ENCODE results near the gene UQCRQ. TPM values are rescaled to one million over a fixed set of nuclear protein-coding genes. Genes with fewer than 3 reads are reported as not detected.
"Not testable (repeated sequence)": the region's sequence is repeated elsewhere in the genome, so short reads cannot be mapped to it uniquely, and the experiment has no call there.

Gene UQCRQ
- total RNA-seq, 1 donor: 52.3 TPM

DNA sequence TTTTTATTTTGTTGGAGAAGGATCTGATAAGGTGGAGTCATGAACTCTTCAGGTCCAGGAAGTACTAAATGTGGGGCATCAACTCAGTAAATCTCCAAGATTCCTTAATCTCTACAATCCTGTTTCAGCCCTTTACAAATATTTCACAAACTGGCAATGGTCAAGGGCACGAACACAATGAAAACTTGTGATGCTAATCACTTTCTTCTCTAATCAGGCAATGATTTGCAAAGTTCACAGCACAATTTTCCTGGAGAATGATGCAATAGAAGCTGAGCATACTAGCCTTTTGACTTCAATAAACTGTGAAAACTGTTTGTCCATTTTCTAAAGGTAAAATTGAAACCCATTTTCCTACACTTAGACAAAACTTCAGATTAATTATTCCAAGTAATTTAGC is 17.1 kb upstream of the UQCRQ start:
- Histone ChIP-seq H3K4me1 (ENCODE audit: insufficient read depth, low read length) (no peaks in the 10 kb centered on the region), H3K9me3 (ENCODE audit: low read depth, low read length) (no peaks in the 10 kb centered on the region), H3K4me3 (ENCODE audit: low read length) (no peak overlapping the region), H3K27me3 (ENCODE audit: insufficient read depth, low read length) (no peaks in the 10 kb centered on the region)

- H3K9me3 ChIP-seq (ENCODE audit: low read depth, low read length): no peaks in the 10 kb centered on the region
- no peak overlapping the region for H3K4me3 ChIP-seq (ENCODE audit: low read length)
- H3K4me1 ChIP-seq (ENCODE audit: insufficient read depth, low read length): no peaks in the 10 kb centered on the region
- H3K27me3 ChIP-seq (ENCODE audit: insufficient read depth, low read length): no peaks in the 10 kb centered on the region
These were observed 16.4 kb upstream of the UQCRQ start for GRCh38 chr5:132850066-132850465.

DNA sequence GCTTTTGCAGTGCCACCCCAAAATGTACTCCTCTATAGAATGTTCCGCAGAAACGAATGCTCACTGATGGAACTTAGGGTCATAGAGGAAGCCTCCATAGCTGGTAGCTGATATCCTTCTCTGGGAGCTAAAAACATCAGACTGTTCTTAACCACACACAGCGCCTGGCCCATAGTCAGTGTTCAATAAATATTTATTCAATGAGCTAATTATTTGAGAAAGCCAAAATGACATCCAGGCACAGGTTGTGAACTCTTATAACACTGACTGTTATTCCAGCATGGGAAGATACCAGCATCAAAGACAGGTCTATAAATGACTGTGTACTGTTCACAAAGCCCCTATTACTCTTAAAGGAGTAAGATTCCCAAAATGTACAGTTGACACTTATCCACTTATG is 13.1 kb upstream of the UQCRQ start:
- Histone ChIP-seq H3K4me3 (ENCODE audit: low read length) (no peak overlapping the region), H3K27me3 (ENCODE audit: insufficient read depth, low read length) (no peaks in the 10 kb centered on the region), H3K4me1 (ENCODE audit: insufficient read depth, low read length) (no peaks in the 10 kb centered on the region), H3K9me3 (ENCODE audit: low read depth, low read length) (no peaks in the 10 kb centered on the region)

- Histone ChIP-seq H3K27me3 (ENCODE audit: insufficient read depth, low read length) (no peaks in the 10 kb centered on the region), H3K9me3 (ENCODE audit: low read depth, low read length) (no peaks in the 10 kb centered on the region), H3K4me3 (ENCODE audit: low read length) (no peak overlapping the region), H3K4me1 (ENCODE audit: insufficient read depth, low read length) (no peaks in the 10 kb centered on the region)
These were observed 12.7 kb upstream of the UQCRQ start for GRCh38 chr5:132853790-132854189.

DNA sequence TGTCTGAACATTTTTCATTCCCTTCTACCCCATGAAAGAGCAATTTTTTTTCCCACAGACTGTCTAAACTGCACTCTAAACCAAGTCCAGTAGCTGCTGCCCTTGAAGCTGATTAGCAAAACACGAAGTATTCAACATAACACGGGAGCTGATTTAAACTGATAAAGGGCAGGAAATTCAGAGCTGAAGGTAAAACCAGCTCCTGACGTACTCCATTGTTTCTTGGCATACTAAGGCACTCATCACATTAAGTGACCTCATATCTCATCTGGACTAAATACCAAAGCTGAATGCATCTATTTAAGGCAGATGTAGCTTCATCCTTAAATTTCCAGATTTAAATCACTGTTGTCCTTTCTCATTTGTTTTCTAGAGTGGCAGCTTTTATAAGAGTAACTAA is 12.1 kb upstream of the UQCRQ start:
- no peak overlapping the region for H3K4me3 ChIP-seq (ENCODE audit: low read length)
- no peaks in the 10 kb centered on the region for H3K27me3 ChIP-seq (ENCODE audit: insufficient read depth, low read length)
- no peaks in the 10 kb centered on the region for H3K4me1 ChIP-seq (ENCODE audit: insufficient read depth, low read length)
- H3K9me3 ChIP-seq (ENCODE audit: low read depth, low read length): no peaks in the 10 kb centered on the region

DNA sequence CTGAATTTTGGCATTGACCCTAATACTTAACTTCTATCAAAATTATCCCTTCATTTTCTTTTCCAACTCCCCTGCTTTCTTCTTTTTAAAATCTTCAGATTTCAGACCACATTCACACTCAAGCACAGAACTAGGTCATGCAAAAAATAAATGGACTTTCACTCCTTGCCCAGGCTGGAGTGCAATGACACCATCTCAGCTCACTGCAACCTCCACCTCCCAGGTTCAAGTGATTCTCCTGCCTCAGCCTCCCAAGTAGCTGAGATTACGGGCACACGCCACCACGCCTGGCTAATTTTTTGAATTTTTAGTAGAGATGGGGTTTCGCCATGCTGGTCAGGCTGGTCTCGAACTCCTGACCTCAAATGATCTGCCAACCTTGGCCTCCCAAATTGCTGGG is 11.4 kb upstream of the UQCRQ start:
- H3K4me3 ChIP-seq (ENCODE audit: low read length); H3K27me3 ChIP-seq (ENCODE audit: insufficient read depth, low read length); H3K4me1 ChIP-seq (ENCODE audit: insufficient read depth, low read length); H3K9me3 ChIP-seq (ENCODE audit: low read depth, low read length): not testable (repeated sequence)

- Histone ChIP-seq H3K27me3 (ENCODE audit: insufficient read depth, low read length) (no peaks in the 10 kb centered on the region), H3K9me3 (ENCODE audit: low read depth, low read length) (no peaks in the 10 kb centered on the region), H3K4me3 (ENCODE audit: low read length) (no peak overlapping the region), H3K4me1 (ENCODE audit: insufficient read depth, low read length) (no peaks in the 10 kb centered on the region)
These were observed 10.4 kb upstream of the UQCRQ start for GRCh38 chr5:132856011-132856410.

DNA sequence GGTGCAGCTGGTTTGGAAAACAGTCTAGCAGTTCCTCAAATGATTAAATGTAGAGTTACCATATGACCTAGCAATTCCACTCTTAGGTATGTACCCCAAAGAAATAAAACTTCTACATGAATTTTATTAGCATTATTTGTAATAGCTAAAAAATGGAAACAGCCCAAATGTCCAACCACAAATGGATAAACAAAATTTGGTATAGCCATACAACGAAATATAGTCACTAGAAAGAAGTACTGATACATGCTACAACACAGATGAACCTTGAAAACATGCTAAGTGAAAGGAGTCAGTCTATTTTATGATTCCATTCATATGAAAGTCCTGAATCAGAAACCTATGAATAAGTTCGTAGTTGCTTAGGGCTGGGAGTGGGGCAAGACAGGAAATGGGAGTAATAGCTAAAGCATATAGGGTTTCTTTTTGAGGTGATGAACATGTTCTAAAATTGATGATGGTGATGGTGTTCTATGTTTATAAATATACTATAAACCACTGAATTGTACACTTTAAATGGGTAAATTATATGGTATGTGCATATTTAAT is 6.5 kb upstream of the UQCRQ start:
- Histone ChIP-seq H3K4me1 (ENCODE audit: insufficient read depth, low read length) (no peaks in the 10 kb centered on the region), H3K9me3 (ENCODE audit: low read depth, low read length) (no peaks in the 10 kb centered on the region), H3K27me3 (ENCODE audit: insufficient read depth, low read length) (no peaks in the 10 kb centered on the region), H3K4me3 (ENCODE audit: low read length) (no peak overlapping the region)

DNA sequence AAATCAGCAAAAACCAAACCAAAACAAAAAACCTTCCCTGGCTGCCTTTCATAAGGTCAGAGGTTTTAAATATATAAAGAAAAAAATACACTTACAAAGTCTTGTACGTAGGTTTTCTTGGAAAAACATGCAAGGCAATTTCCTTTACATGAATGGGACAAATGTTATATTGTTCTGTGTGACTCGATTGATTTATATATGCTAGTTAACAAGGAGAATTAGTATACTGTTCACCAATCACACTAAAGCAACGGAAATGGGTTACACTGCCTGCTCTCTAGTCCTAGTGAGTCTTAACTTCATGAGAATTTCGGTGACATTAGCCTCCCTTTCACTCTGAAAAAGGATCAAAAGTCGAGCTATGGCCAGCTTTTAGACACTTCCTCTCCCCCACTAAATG is 5.7 kb upstream of the UQCRQ start:
- H3K4me3 ChIP-seq (ENCODE audit: low read length): no peak overlapping the region
- peaks cover 5% of the 10 kb centered on the region for H3K4me1 ChIP-seq (ENCODE audit: insufficient read depth, low read length)
- H3K9me3 ChIP-seq (ENCODE audit: low read depth, low read length): no peaks in the 10 kb centered on the region
- no peaks in the 10 kb centered on the region for H3K27me3 ChIP-seq (ENCODE audit: insufficient read depth, low read length)

DNA sequence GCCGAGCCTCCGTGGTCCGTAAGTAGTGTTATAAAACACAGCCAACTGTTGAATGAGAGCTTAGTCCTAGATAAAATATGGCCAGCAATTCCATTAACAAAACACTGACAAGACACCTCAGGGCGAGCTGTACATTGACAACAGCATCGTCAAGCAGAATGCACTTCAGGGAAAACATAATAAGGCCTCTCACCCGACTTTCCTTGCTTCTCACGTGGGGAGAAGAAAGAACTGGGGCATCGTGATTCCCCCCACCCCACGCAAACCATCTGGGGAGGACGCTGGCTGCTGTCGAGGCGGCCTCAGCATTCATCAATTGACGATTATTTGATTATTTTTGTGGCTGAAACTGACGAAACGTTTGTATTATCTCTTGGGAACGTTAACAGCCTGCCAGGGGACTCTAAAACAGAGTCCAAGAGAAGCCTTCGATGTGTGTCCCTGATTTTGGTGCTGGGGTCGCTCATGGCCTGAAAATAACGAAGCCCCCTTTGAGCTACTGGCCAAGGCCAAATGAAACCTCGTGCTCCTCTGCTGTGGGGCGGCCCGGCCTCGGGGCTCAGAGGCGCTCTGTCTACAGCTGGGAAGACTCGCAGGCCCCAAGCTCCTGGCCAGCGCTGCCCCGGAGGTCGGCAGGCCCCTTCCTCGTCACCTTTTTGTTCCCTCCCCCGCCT is 637 bp upstream of the UQCRQ start:
- H3K9me3 ChIP-seq (ENCODE audit: low read depth, low read length): no peaks in the 10 kb centered on the region
- H3K27me3 ChIP-seq (ENCODE audit: insufficient read depth, low read length): no peaks in the 10 kb centered on the region
- peaks cover 18% of the 10 kb centered on the region for H3K4me1 ChIP-seq (ENCODE audit: insufficient read depth, low read length)
- peak overlapping the region; percentile 63 for H3K4me3 ChIP-seq (ENCODE audit: low read length)

DNA sequence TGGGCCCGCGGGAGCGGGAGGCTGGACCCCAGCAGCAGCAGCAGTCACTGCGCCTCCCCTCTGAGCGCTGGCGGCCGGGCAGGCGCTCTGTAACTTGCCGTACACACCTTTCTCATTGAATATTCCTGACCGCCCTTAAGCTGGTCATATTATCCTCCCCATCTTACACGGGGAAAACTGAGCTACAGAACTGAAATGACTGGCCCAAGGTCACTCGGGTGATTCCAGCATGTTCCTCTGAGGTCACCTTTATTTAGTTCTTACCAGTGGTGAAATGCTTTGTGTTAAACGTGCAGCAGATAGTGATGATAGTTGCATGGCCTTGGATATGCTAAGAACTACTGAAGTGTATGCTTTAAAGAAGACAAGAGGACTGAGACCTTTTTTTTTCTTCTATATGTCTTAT is 607 bp downstream of the UQCRQ start:
- H3K4me1 ChIP-seq (ENCODE audit: insufficient read depth, low read length): peaks cover 18% of the 10 kb centered on the region
- no peaks in the 10 kb centered on the region for H3K27me3 ChIP-seq (ENCODE audit: insufficient read depth, low read length)
- H3K4me3 ChIP-seq (ENCODE audit: low read length): peak overlapping the region; percentile 63
- H3K9me3 ChIP-seq (ENCODE audit: low read depth, low read length): no peaks in the 10 kb centered on the region

- Histone ChIP-seq H3K9me3 (ENCODE audit: low read depth, low read length) (no peaks in the 10 kb centered on the region), H3K4me3 (ENCODE audit: low read length) (no peak overlapping the region), H3K4me1 (ENCODE audit: insufficient read depth, low read length) (peaks cover 18% of the 10 kb centered on the region), H3K27me3 (ENCODE audit: insufficient read depth, low read length) (no peaks in the 10 kb centered on the region)
These were observed 2.3 kb downstream of the UQCRQ start for GRCh38 chr5:132868754-132869153.

DNA sequence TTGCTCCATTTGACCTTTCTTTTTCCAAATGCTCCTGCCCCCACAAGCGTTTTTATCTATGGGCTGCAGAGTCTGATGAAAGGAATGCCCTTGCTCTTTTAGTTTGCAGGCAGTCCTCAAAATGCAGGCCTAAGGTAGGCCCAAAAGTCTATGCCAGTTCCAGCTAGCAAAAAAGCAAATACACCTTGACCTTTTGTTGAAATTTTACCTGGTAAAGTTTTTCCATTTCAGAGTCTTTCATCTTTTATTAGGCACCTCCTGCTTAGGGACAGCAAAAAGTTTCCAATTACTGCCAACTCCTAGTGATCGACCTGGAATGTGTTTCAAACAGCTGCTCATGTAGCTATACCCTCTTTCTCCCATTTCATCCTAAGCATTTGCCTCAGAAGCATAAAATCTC is 4.4 kb downstream of the UQCRQ start:
- Histone ChIP-seq H3K4me3 (ENCODE audit: low read length) (no peak overlapping the region), H3K4me1 (ENCODE audit: insufficient read depth, low read length) (peaks cover 12% of the 10 kb centered on the region), H3K9me3 (ENCODE audit: low read depth, low read length) (no peaks in the 10 kb centered on the region), H3K27me3 (ENCODE audit: insufficient read depth, low read length) (no peaks in the 10 kb centered on the region)

- H3K9me3 ChIP-seq (ENCODE audit: low read depth, low read length): no peaks in the 10 kb centered on the region
- no peak overlapping the region for H3K4me3 ChIP-seq (ENCODE audit: low read length)
- H3K27me3 ChIP-seq (ENCODE audit: insufficient read depth, low read length): no peaks in the 10 kb centered on the region
- H3K4me1 ChIP-seq (ENCODE audit: insufficient read depth, low read length): peaks cover 10% of the 10 kb centered on the region
These were observed 5.2 kb downstream of the UQCRQ start for GRCh38 chr5:132871459-132872284.

- Histone ChIP-seq H3K4me3 (ENCODE audit: low read length) (no peak overlapping the region), H3K9me3 (ENCODE audit: low read depth, low read length) (no peaks in the 10 kb centered on the region), H3K4me1 (ENCODE audit: insufficient read depth, low read length) (peaks cover under 1% of the 10 kb centered on the region), H3K27me3 (ENCODE audit: insufficient read depth, low read length) (no peaks in the 10 kb centered on the region)
These were observed 6.3 kb downstream of the UQCRQ start for GRCh38 chr5:132872788-132873118.

Measured in mononuclear cell (primary cell).